Skeletal muscle tissue (tissue), 4 donors: ENCODE results near the gene APOA5. TPM values are rescaled to one million over a fixed set of nuclear protein-coding genes. Genes with fewer than 3 reads are reported as not detected.
A peak's percentile ranks its signal among the peaks of the same experiment; 100 is the strongest.

Source experiments
- H3K27ac ChIP-seq: one replicate; pipeline ENCODE4 v1.7.0; 2013; ENCODE audit warnings: mild to moderate bottlenecking, low read depth, low read length, inconsistent platforms
- H3K27me3 ChIP-seq, 3 donors: one replicate each; pipeline ENCODE4 v1.7.0; 2013; ENCODE audit warnings: low read length in 3 of 3; ENCODE audit not compliant: control insufficient read depth in 3 of 3, insufficient read depth in 3 of 3
- H3K36me3 ChIP-seq, 3 donors: one replicate each; pipeline ENCODE4 v1.7.0; 2013; ENCODE audit warnings: low read length in 3 of 3; ENCODE audit not compliant: control insufficient read depth in 3 of 3, insufficient read depth in 3 of 3
- H3K4me1 ChIP-seq, 3 donors: one replicate each; pipeline ENCODE4 v1.7.0; 2013; ENCODE audit warnings: low read length in 3 of 3, mild to moderate bottlenecking in 3 of 3; ENCODE audit not compliant: control insufficient read depth in 3 of 3, insufficient read depth in 3 of 3
- H3K4me3 ChIP-seq, 3 donors: one replicate each; pipeline ENCODE4 v1.7.0; 2013; ENCODE audit warnings: low read length in 3 of 3
- H3K9ac ChIP-seq, 3 donors: one replicate each; pipeline ENCODE4 v1.7.0; 2013; ENCODE audit warnings: low read length in 3 of 3, mild to moderate bottlenecking in 3 of 3, moderate library complexity in 2 of 3, low read depth in 1 of 3
- H3K9me3 ChIP-seq, 3 donors: one replicate each; pipeline ENCODE4 v1.7.0; 2013; ENCODE audit warnings: low read length in 3 of 3; ENCODE audit not compliant: control insufficient read depth in 3 of 3
- total RNA-seq: library from RNA; depleted of rRNA; stranded (reverse); fragments of >200 nt; gene quantifications from one replicate; pipeline ENCODE4 v1.2.3, GENCODE V29; 2014
- donor health status: Osteomylitis.

The APOA5 gene
- total RNA-seq, 1 donor from 2014 or later, result not detected

- H3K9me3 ChIP-seq, result no peaks in the 10 kb centered on the region
- H3K36me3 ChIP-seq, result no peaks in the 10 kb centered on the region
- H3K4me1 ChIP-seq, result peaks cover 4 to 12% (median 6%) of the 10 kb centered on the region in 3 donors
- no peak overlapping the region for H3K4me3 ChIP-seq
- H3K9ac ChIP-seq, result no peak overlapping the region
- no peak overlapping the region for H3K27ac ChIP-seq
- no peaks in the 10 kb centered on the region for H3K27me3 ChIP-seq
Observed at GRCh38 chr11:116827461-116827860, 35.8 kb upstream of the APOA5 start.

- Histone ChIP-seq H3K9ac (no peak overlapping the region), H3K27me3 (no peaks in the 10 kb centered on the region), H3K36me3 (no peaks in the 10 kb centered on the region), H3K4me1 (peaks cover 4 to 18% (median 9%) of the 10 kb centered on the region in 3 donors), H3K27ac (no peak overlapping the region), H3K9me3 (no peaks in the 10 kb centered on the region), H3K4me3 (no peak overlapping the region)
Observed at GRCh38 chr11:116826751-116827431, 35.2 kb upstream of the APOA5 start.

GRCh38 chr11:116825854-116826750 is 34.4 kb upstream of the APOA5 start:
- H3K27me3 ChIP-seq, result no peaks in the 10 kb centered on the region
- no peak overlapping the region for H3K4me3 ChIP-seq
- no peak overlapping the region for H3K9ac ChIP-seq
- H3K27ac ChIP-seq, result no peak overlapping the region
- H3K36me3 ChIP-seq, result no peaks in the 10 kb centered on the region
- no peaks in the 10 kb centered on the region for H3K9me3 ChIP-seq
- peaks cover 4 to 24% (median 9%) of the 10 kb centered on the region in 3 donors for H3K4me1 ChIP-seq

GRCh38 chr11:116825434-116825833 is 33.8 kb upstream of the APOA5 start:
- no peaks in the 10 kb centered on the region for H3K36me3 ChIP-seq
- H3K9me3 ChIP-seq, result no peaks in the 10 kb centered on the region
- no peaks in the 10 kb centered on the region for H3K27me3 ChIP-seq
- H3K4me1 ChIP-seq, result peaks cover 4 to 24% (median 9%) of the 10 kb centered on the region in 3 donors
- H3K9ac ChIP-seq, result no peak overlapping the region
- no peak overlapping the region for H3K27ac ChIP-seq
- no peak overlapping the region for H3K4me3 ChIP-seq

- no peaks in the 10 kb centered on the region for H3K36me3 ChIP-seq
- no peaks in the 10 kb centered on the region for H3K27me3 ChIP-seq
- no peaks in the 10 kb centered on the region for H3K9me3 ChIP-seq
- H3K4me3 ChIP-seq, result no peak within 1 kb of the TSS
- peak within 1 kb of the TSS in 2 of 3 donors; percentile 9 to 33 for H3K9ac ChIP-seq
- peak within 1 kb of the TSS; percentile 52 for H3K27ac ChIP-seq
- peaks cover 4 to 24% (median 9%) of the 10 kb centered on the region in 3 donors for H3K4me1 ChIP-seq
Observed at GRCh38 chr11:116823031-116823843, 31.6 kb upstream of the APOA5 start, which contains the start of gene APOA4. APOA4 (minus strand) TSS chr11:116823304; CDS start chr11:116823191, 113 bp downstream.

GRCh38 chr11:116822575-116822974 is 30.9 kb upstream of the APOA5 start:
- no peaks in the 10 kb centered on the region for H3K9me3 ChIP-seq
- peak overlapping the region; percentile 52 for H3K27ac ChIP-seq
- H3K36me3 ChIP-seq, result no peaks in the 10 kb centered on the region
- H3K4me3 ChIP-seq, result no peak overlapping the region
- peak overlapping the region in 2 of 3 donors; percentile 9 to 33 for H3K9ac ChIP-seq
- peaks cover 4 to 24% (median 9%) of the 10 kb centered on the region in 3 donors for H3K4me1 ChIP-seq
- no peaks in the 10 kb centered on the region for H3K27me3 ChIP-seq

GRCh38 chr11:116821050-116821918 is 29.6 kb upstream of the APOA5 start:
- Histone ChIP-seq H3K27me3 (no peaks in the 10 kb centered on the region), H3K9ac (no peak overlapping the region), H3K4me3 (no peak overlapping the region), H3K36me3 (no peaks in the 10 kb centered on the region), H3K9me3 (no peaks in the 10 kb centered on the region), H3K4me1 (peaks cover 4 to 24% (median 9%) of the 10 kb centered on the region in 3 donors), H3K27ac (no peak overlapping the region)

GRCh38 chr11:116819049-116819448 is 27.4 kb upstream of the APOA5 start:
- Histone ChIP-seq H3K27me3 (no peaks in the 10 kb centered on the region), H3K4me1 (peaks cover 4 to 30% (median 16%) of the 10 kb centered on the region in 3 donors), H3K4me3 (no peak overlapping the region), H3K27ac (no peak overlapping the region), H3K9me3 (no peaks in the 10 kb centered on the region), H3K9ac (no peak overlapping the region), H3K36me3 (no peaks in the 10 kb centered on the region)

- no peaks in the 10 kb centered on the region for H3K9me3 ChIP-seq
- peak overlapping the region; percentile 84 for H3K27ac ChIP-seq
- no peak overlapping the region for H3K9ac ChIP-seq
- H3K36me3 ChIP-seq, result no peaks in the 10 kb centered on the region
- no peaks in the 10 kb centered on the region for H3K27me3 ChIP-seq
- H3K4me1 ChIP-seq, result peaks cover 0 to 11% (median 8%) of the 10 kb centered on the region in 3 donors
- H3K4me3 ChIP-seq, result no peak overlapping the region
Observed at GRCh38 chr11:116814502-116814901, 22.8 kb upstream of the APOA5 start.
